Kidney (tissue), 14 donors: ENCODE measurements around the gene STRADA. TPM values are rescaled to one million over a fixed set of nuclear protein-coding genes. Genes with fewer than 3 reads are reported as not detected.

ENCODE experiments used
- DNase-seq, 5 donors: peaks; one replicate each; pipeline ENCODE4 v3.0.0-alpha.2; 2013 to 2020
- FAIRE-seq: peaks from 2 replicates; lab custom pipeline; 2012; peaks lifted over from hg19 to GRCh38; lab: Jason Lieb, UNC
- H3K27ac ChIP-seq, 2 donors: one replicate each; pipeline ENCODE4 v1.7.0; 2013; ENCODE audit warnings: low read depth in 2 of 2, low read length in 2 of 2, inconsistent platforms in 1 of 2
- H3K27me3 ChIP-seq: one replicate; pipeline ENCODE4 v1.7.1; 2013; ENCODE audit warnings: low read length, inconsistent platforms; ENCODE audit not compliant: control insufficient read depth, insufficient read depth
- H3K36me3 ChIP-seq, 3 donors: one replicate each; pipeline versions ENCODE4 v1.7.0 to v1.7.1; 2013; ENCODE audit warnings: low read length in 3 of 3, control low read depth in 1 of 3, inconsistent platforms in 1 of 3; ENCODE audit not compliant: insufficient read depth in 3 of 3, control insufficient read depth in 2 of 3
- H3K4me1 ChIP-seq, 3 donors: one replicate each; pipeline versions ENCODE4 v1.7.0 to v1.7.1; 2013; ENCODE audit warnings: low read length in 3 of 3, inconsistent platforms in 1 of 3, low read depth in 1 of 3; ENCODE audit not compliant: control insufficient read depth in 2 of 3, insufficient read depth in 2 of 3
- H3K4me3 ChIP-seq, 3 donors: one replicate each; pipeline versions ENCODE4 v1.7.0 to v1.8.1; 2013; ENCODE audit warnings: low read length in 3 of 3, control low read depth in 1 of 3, inconsistent platforms in 1 of 3
- H3K9ac ChIP-seq, 3 donors: one replicate each; pipeline versions ENCODE4 v1.7.0 to v1.7.1; 2013; ENCODE audit warnings: low read length in 3 of 3, control low read depth in 1 of 3, inconsistent platforms in 1 of 3
- H3K9me3 ChIP-seq, 3 donors: one replicate each; pipeline versions ENCODE4 v1.7.0 to v1.7.1; 2013; ENCODE audit warnings: low read length in 3 of 3, control low read depth in 1 of 3, inconsistent platforms in 1 of 3; ENCODE audit not compliant: control insufficient read depth in 2 of 3, insufficient read depth in 1 of 3
- intact Hi-C: fragments of 100-400 bp; cut with DNase I; formaldehyde crosslinking; loops from one replicate; pipeline ENCODE4 v1.11.1; 2022
- polyA plus RNA-seq: library from polyadenylated mRNA; stranded (reverse); fragments of 350-450 nt; fragmentation: Illumina TruSeq; extraction: RNeasy Lipid Tissue Mini Kit (QIAGEN cat#74804); gene quantifications from one replicate; pipeline ENCODE4 v1.2.3, GENCODE V29; 2014; ENCODE audit warnings: low read depth, low replicate concordance; ENCODE audit not compliant: insufficient read depth
- total RNA-seq: library from RNA; stranded (reverse); fragmentation: NEBNext Ultra II Directional; extraction: Animal tissue kit (Norgen Biotek cat#: 25700); gene quantifications from one replicate; pipeline ENCODE4 v1.2.1, GENCODE V29; 2021
- TF ChIP-seq, protein P1 (sequence below): IDR thresholded peaks from 3 replicates; pipeline ENCODE4 v1.5.1; 2012; ENCODE audit warnings: mild to moderate bottlenecking, moderate library complexity, borderline replicate concordance; ENCODE audit not compliant: insufficient read depth; ENCODE audit errors: extremely low read depth
- donor health status: control.
- donor health status: control.
- donor health status: control.
- donor health status: control.
- donor health status: control.
- donor health status: DM: yes; HTN: yes; CAD: no.
- donor health status: Normal renal cell carcinoma (clear cell type).

Gene STRADA
- total and polyA plus RNA-seq, 2 donors from 2014 or later, result 25.7 to 38.9 TPM

DNA sequence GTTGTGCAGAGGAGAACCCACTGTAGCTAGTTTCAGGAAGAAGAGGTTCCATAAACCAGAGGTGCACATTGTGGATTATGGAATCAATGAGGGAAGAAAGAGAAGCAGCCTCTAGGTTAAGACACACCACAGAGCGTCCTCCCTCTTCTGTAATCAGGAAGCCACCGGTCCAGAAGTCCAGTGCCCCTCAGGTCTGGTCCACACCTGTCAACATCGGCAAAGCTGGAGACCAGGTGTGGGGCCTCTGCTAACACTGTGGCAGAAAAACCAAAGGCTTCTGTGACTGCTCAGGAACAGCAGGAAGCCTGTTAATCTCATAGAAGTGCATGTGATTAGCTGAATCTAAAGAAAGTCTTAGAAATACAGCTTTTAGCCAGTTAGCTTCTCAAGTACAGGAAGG is 65.0 kb downstream of the STRADA start:
- DNase-seq, result no peak
- TF ChIP-seq, protein P1, sequence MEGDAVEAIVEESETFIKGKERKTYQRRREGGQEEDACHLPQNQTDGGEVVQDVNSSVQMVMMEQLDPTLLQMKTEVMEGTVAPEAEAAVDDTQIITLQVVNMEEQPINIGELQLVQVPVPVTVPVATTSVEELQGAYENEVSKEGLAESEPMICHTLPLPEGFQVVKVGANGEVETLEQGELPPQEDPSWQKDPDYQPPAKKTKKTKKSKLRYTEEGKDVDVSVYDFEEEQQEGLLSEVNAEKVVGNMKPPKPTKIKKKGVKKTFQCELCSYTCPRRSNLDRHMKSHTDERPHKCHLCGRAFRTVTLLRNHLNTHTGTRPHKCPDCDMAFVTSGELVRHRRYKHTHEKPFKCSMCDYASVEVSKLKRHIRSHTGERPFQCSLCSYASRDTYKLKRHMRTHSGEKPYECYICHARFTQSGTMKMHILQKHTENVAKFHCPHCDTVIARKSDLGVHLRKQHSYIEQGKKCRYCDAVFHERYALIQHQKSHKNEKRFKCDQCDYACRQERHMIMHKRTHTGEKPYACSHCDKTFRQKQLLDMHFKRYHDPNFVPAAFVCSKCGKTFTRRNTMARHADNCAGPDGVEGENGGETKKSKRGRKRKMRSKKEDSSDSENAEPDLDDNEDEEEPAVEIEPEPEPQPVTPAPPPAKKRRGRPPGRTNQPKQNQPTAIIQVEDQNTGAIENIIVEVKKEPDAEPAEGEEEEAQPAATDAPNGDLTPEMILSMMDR, result no peak
- H3K4me1 ChIP-seq, result peaks cover 3 to 37% (median 22%) of the 10 kb centered on the region in 3 donors
- no peak overlapping the region for H3K4me3 ChIP-seq
- H3K27me3 ChIP-seq, result no peaks in the 10 kb centered on the region
- no peak for FAIRE-seq
- peak overlapping the region in 1 of 3 donors; percentile 9 for H3K9ac ChIP-seq
- peak overlapping the region; percentile 68 to 86 for H3K27ac ChIP-seq
- intact Hi-C loops, result no loop called here
- H3K36me3 ChIP-seq, result peaks cover 0 to 14% (median 4%) of the 10 kb centered on the region in 3 donors
- H3K9me3 ChIP-seq, result no peaks in the 10 kb centered on the region

DNA sequence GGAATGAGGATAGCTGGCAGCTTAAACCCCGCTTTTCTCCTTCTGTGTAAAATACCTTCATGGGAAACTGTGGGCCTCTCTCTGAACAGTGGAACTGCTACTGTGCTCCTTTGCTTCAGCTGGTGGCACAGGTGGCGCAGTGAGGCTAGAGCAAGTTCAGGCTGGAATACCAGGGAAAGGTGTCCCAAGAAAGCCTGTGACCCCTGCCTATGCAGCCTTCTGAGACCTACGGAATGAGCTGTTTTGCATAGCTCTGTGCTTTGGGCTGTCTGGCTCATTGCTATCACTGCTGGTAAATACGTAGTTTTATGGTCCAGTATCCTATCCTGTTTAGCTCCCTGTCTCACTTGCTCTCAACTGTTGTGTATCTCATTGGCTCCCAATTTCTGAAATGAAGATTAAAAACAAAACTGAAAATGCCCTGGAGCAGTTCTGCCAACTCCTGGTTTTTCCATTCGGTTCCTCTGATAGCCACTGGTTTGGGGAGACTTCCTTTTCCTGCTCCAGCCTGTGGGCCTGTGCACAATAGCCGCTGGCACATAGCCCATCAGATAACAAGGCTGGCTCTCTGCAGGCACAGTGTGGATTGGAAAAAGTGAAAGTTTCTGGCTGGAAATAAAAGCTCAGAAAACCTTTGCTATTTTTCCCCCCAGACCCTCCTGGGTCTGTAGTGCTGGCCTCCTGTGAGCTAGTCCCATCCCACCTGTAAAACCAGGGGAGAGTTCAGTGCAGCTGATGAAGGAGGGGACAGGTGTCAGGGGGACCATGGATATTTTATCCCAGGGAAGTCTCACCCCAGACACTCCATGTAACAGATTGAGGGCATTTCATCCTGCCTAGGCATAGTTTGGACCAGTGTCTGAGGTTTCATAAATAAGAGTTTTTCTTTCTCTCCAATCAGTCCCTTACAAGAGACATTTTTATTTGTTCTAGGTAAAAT is 65.7 kb downstream of the STRADA start:
- Histone ChIP-seq H3K4me3 (peak overlapping the region in 2 of 3 donors; percentile 24 to 34), H3K9me3 (no peaks in the 10 kb centered on the region), H3K27ac (peak overlapping the region; percentile 58 to 86), H3K4me1 (peaks cover 3 to 37% (median 22%) of the 10 kb centered on the region in 3 donors), H3K9ac (peak overlapping the region in 2 of 3 donors; percentile 9 to 22), H3K36me3 (peaks cover 0 to 14% (median 4%) of the 10 kb centered on the region in 3 donors), H3K27me3 (no peaks in the 10 kb centered on the region)
- DNase-seq (peak; percentile 58 to 91 (median 79)), FAIRE-seq (no peak)
- intact Hi-C loops, result no loop called here
- TF ChIP-seq, protein P1, result no peak

DNA sequence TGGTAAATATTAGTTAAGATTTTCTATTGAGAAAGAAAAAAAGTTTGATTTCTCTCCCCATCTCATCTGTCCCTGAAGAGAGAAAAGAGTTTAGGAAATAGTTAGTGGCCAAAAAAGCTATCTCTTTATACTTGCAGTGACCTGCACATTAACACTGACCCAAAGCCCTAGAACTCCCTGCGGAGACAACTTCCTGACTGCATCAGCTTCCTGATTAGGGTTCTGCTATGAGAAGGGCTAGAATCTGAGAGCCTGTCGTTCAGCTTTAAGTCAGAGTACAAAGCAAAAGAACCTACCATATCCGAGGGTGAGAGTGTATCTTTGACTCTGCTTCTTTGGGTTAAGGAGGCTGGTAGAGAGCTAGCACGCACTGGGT is 66.4 kb downstream of the STRADA start:
- peak overlapping the region; percentile 68 to 86 for H3K27ac ChIP-seq
- peak overlapping the region in 2 of 3 donors; percentile 24 to 34 for H3K4me3 ChIP-seq
- no peaks in the 10 kb centered on the region for H3K27me3 ChIP-seq
- H3K4me1 ChIP-seq, result peaks cover 3 to 37% (median 22%) of the 10 kb centered on the region in 3 donors
- DNase-seq (peak in 2 of 5 donors; percentile 10 to 18), FAIRE-seq (no peak)
- intact Hi-C loops, result no loop called here
- TF ChIP-seq, protein P1, result no peak
- peaks cover 0 to 13% (median 2%) of the 10 kb centered on the region in 3 donors for H3K36me3 ChIP-seq
- H3K9ac ChIP-seq, result peak overlapping the region in 1 of 3 donors; percentile 22
- H3K9me3 ChIP-seq, result no peaks in the 10 kb centered on the region
